Measurements from ENCODE around the gene TRIM68. TPM values are rescaled to one million over a fixed set of nuclear protein-coding genes. Genes with fewer than 3 reads are reported as not detected.

The TRIM68 gene
- total RNA-seq, 1 experiment from 2014 or later: 8.8 TPM

DNA sequence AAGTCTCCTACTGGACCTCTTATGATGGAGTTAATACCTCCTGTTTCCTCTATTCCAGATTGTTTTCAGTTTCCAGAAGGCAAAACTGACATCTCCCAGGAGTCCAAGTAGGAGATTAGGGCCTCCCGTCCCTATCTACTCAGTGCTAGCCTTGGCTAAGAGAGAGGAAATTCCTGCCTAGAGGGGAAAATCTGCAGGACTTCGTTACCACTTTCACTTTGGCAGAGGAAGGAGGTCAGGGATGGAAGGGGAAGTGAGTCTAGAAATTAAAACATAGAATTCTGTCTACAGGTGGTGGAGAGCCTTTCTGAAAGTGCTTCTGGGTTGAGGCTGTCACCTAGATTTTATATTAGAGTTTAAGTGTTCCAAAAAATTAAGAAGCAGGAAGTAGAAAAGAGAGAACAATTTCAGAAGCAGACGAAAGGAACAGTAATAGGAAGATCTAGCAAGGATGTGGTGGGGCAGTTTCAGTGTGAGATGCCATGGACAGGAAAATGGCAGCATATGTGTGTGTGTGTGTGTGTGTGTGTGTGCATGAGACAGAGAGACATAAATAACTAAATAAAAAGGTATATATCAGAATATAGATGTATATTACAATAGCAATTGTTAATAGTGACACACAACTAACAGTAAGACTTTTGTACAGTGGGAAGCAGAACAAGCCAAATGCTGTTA, 2.4 kb upstream of the TRIM68 start:
- DNase-seq (ENCODE audit: low read depth, low spot score): no peak
- in situ Hi-C loops (cut with HindIII; ENCODE audit: low pct_unique_long_range_greater_than_20kb, low sequenced_read_pairs): no loop called here

DNA sequence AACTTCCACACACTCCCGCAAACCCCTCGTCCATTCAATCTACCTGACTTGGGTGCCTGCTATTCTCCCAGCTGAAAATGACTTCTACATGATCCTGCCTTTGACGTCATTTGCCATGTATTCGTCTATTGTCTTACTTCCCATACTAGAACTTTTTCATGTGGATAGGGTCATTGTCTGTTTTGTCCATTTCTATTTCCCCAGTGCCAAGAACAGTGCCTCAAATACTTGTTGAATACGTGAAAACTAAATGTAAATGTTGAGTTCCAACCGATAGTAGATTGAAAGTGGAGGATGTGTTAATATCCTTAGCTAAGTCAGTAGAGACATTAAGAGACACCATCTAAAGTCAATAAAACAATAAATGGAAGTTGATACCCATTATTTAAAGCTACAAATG, 935 bp downstream of the TRIM68 start:
- in situ Hi-C loops (cut with HindIII; ENCODE audit: low pct_unique_long_range_greater_than_20kb, low sequenced_read_pairs): no loop called here
- peak; percentile 20 for DNase-seq (ENCODE audit: low read depth, low spot score)

DNA sequence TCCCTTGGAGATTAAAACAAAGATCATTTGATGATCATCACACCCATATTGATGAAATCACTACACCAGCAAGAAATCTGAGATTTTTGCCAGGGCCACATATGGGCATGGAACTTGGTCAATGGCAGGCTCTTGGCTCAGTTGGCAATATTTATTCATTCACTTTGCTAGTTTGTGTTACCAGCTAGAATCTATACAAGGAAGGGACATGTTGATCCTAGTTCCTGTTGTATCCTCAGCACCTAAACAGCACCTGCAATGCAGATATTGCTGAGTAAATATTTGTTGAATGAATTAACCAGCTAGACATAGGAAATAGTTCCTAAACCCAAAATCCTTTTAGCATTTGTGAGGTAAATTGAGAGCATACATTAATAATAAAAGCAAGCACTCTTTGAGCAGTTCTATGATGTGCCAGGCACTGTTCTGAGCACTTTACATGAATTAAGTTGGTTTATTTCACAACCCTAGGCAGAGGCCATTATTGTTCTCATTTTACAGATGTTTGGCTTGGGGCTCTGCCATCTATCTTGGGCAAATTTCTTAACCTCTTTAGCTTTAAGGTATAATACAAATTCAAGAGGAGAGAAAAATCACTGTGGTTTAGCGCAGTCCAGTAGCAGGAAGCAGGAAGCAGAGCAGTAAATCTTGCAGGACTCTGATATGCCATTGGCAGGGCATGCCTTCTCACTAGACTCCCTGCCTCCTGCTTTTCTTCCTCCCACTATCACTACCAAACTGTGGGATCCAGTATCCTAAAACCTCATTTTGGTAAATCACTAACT, 1.6 kb downstream of the TRIM68 start:
- in situ Hi-C loops (cut with HindIII; ENCODE audit: low pct_unique_long_range_greater_than_20kb, low sequenced_read_pairs): no loop called here
- DNase-seq (ENCODE audit: low read depth, low spot score): no peak

DNA sequence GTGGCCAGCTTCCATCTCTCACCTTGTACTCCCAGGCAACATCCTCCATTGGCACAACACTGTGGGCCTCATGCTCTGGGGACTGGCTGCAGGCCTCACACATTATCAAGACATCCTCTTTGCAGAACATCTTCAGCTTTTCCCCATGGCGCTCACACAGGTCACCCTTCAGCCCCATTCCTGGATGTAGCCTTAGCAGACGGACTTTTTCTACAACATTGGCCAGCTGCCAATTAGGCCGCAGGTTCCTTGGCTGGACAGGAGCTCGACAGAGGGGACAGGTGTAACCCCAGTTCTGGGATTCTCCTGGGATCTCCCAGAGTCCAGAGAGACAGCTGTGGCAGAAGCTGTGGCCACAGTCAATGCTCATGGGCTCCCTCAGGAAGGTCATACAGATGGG, 3.0 kb downstream of the TRIM68 start:
- in situ Hi-C loops (cut with HindIII; ENCODE audit: low pct_unique_long_range_greater_than_20kb, low sequenced_read_pairs): no loop called here
- no peak for DNase-seq (ENCODE audit: low read depth, low spot score)

DNA sequence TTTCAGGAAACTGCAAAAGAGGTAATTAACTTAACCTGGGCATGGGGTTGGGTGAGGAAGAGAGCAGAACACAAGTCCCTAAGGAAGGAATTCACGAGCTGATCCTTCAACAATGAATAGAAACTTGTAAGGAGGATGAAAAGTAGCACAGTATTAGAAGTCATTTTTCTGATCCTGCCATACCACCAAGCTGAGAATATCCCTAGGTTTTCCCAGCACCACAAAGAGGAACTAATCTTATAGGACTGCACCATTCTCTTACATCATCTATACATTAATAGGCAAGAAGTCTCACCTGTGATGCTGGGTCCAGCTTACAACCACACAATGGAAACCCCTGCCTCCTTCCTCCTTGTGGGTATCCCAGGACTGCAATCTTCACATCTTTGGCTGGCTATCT, 14.3 kb downstream of the TRIM68 start, which contains the start of gene OR52I1:
OR52I1 (plus strand) TSS at position 301 of the 400 bp plus-strand sequence; CDS start at position 301, 0 bp downstream.
- in situ Hi-C loops (cut with HindIII; ENCODE audit: low pct_unique_long_range_greater_than_20kb, low sequenced_read_pairs): no loop called here

DNA sequence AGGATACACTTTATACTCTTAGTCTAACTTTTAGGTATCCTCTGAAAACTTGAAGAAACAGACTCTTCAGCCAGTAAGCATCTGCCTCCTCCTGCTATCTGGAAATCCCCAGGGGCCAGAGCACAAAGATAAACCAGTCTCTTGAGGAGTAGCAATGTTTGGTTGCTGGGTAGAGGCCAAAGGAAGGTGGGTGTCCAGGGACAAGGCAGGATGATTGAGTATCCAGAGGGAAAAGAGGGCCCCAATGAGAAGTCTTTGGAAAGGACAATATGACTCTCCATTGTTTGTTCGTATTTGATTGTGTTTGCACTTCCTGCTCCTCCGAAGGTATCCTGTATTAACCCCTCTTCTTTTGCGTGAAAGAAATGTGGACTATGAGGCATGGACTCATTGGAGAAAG, 19.0 kb downstream of the TRIM68 start:
- in situ Hi-C loops (cut with HindIII; ENCODE audit: low pct_unique_long_range_greater_than_20kb, low sequenced_read_pairs): no loop called here
- no peak for DNase-seq (ENCODE audit: low read depth, low spot score)

More for the DNA sequence above, 14.3 kb downstream of the TRIM68 start, which contains the start of gene OR52I1:
- no peak for DNase-seq (ENCODE audit: low read depth, low spot score)

DNA sequence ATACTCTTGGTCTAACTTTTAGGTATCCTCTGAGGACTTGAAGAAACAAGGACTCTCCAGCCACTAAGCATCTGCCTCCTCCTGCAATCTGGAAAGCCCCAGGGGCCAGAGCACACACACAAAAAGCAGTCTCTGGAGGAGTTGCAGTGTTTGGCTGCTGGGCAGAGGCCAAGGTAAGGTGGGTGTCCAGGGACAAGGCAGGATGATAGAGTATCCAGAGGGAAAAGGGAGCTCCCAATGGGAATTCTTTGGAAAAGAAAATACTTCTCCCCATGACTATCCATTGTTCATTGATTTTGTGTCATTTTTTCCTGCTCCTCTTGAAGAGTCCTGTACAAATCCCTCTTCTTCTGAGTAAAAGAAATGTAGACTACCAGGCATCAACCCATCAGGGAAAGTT, 26.6 kb downstream of the TRIM68 start, which contains the start of gene OR52I2:
OR52I2 (plus strand) TSS at position 301 of the 400 bp plus-strand sequence.
- DNase-seq (ENCODE audit: low read depth, low spot score): no peak
- in situ Hi-C loops (cut with HindIII; ENCODE audit: low pct_unique_long_range_greater_than_20kb, low sequenced_read_pairs): no loop called here

DNA sequence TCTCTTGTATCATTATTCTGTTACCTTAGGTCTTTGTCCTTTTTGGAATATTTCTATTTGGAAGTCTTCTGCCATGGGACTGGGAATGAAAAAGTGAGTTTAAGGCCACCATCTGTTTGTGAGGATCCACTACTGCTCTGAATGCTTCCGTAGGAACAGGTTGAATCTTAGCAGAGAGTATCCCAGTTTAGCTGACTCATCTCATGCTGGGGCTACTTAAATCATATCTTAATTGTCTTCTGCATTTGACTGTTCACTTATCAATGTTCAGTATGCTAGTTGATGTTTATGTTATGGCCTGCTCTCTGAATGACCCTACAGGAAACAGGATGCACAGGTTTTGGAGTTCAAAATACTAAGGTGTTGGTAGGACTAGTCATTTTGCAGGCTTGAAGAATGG, 27.9 kb downstream of the TRIM68 start:
- in situ Hi-C loops (cut with HindIII; ENCODE audit: low pct_unique_long_range_greater_than_20kb, low sequenced_read_pairs): no loop called here
- DNase-seq (ENCODE audit: low read depth, low spot score): no peak

DNA sequence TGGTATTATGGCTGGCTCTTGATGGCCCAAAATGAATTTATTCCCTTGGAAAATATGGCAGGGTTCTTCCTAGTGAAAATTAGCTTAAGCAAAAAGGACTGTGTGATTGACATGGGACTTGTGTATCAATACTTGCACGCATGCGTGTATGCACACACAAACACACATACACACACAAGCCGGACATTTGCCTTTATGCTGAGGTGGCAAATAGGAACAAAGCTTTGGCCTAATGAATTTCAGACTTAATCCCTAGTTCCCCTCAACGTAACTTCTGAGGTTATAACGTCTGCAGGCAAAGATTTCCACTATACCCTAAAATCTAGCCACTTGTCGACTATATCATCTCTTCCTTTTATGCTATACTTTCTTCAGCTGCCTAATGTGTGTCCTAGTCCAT, 29.4 kb downstream of the TRIM68 start:
- in situ Hi-C loops (cut with HindIII; ENCODE audit: low pct_unique_long_range_greater_than_20kb, low sequenced_read_pairs): no loop called here
- no peak for DNase-seq (ENCODE audit: low read depth, low spot score)

DNA sequence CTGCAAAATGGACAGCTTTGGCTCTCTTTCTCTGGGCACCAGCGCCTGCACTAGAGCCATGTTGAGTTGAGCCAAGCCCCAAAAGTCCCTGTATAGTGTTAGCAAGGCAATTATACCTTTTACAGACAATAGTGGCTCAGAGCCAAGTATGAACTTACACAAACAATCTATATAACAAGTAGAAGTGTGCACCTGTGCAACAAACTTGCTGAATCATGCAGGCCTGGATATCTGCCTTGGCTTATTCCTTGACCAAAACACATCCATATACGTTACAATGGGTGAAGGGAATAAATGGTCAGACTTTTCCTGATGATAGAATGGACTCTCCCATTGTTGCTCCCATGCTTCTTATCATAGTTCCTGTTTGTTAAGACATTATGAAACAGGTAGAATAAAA, 30.3 kb downstream of the TRIM68 start:
- in situ Hi-C loops (cut with HindIII; ENCODE audit: low pct_unique_long_range_greater_than_20kb, low sequenced_read_pairs): no loop called here

DNA sequence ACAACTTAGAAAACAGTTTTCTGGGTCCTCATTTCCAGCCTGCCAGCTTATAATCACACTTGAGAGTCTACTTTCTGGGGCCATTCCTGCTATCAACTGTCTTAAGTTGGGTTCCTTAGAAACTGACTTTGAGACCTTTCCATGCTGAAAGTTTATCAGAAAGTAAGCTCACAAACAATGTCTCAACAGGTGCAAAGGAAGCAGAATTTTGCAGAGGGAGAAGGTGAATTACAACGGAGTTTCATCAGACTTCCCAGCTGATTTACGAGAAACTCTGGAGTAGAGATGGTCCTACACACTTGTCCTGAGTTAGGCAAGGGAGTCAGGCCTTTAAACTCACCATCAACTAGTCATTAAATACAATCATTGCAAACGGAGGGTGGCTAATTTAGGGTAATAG, 31.2 kb downstream of the TRIM68 start:
- no peak for DNase-seq (ENCODE audit: low read depth, low spot score)
- in situ Hi-C loops (cut with HindIII; ENCODE audit: low pct_unique_long_range_greater_than_20kb, low sequenced_read_pairs): no loop called here

More for the DNA sequence above, 30.3 kb downstream of the TRIM68 start:
- no peak for DNase-seq (ENCODE audit: low read depth, low spot score)

DNA sequence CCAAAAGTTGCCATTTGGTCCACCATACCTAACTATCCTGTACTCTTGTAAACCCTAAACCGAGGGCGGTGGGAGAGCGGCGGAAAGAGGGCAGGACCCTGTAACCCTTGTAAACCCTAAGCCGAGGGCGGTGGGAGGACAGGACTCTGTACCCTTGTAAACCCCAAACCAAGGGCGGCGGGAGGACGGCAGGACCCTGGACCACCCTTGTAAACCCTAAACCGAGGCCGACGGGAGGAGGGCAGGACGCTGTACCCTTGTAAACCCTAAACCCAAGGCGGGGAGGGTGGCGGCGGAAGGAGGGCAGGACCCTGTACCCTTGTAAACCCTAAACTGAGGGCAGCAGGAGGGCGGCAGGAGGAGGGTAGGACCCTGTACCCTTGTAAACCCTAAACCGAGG, 39.0 kb downstream of the TRIM68 start:
- DNase-seq (ENCODE audit: low read depth, low spot score): no peak
- in situ Hi-C loops (cut with HindIII; ENCODE audit: low pct_unique_long_range_greater_than_20kb, low sequenced_read_pairs): no loop called here

DNA sequence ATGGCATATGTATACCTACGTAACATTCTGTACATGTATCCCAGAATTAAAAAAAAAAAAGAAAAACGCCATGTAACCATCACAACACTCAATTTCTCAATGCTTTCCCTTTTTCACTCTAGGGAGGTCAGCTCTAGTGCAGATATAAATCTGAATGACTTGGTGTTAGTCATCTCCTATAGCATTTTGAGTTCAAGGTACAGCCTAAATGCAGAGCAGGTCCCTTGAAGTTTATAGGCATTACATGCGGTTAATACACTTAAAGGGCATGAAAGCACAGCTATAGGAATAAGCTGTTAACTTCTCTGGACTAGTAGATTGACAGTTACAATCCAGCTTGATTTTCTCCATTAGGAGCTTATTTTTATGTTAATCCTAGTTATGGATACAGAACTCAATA, 42.7 kb downstream of the TRIM68 start:
- DNase-seq (ENCODE audit: low read depth, low spot score): no peak
- in situ Hi-C loops (cut with HindIII; ENCODE audit: low pct_unique_long_range_greater_than_20kb, low sequenced_read_pairs): no loop called here

DNA sequence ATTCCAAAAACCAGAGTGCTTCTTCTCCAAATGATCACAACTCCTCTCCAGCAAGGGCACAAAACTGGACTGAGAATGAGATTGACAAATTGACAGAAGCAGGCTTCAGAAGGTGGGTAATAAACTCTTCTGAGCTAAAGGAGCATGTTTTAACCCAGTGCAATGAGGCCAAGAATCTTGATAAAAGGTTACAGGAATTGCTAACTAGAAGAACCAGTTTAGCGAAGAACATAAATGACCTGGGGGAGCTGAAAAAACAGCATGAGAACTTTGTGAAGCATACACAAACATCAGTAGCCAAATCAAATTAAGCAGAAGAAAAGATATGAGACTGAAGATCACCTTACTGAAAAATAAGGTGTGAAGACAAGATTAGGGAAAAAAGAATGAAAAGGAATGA, 47.6 kb downstream of the TRIM68 start:
- no peak for DNase-seq (ENCODE audit: low read depth, low spot score)
- in situ Hi-C loops (cut with HindIII; ENCODE audit: low pct_unique_long_range_greater_than_20kb, low sequenced_read_pairs): no loop called here

DNA sequence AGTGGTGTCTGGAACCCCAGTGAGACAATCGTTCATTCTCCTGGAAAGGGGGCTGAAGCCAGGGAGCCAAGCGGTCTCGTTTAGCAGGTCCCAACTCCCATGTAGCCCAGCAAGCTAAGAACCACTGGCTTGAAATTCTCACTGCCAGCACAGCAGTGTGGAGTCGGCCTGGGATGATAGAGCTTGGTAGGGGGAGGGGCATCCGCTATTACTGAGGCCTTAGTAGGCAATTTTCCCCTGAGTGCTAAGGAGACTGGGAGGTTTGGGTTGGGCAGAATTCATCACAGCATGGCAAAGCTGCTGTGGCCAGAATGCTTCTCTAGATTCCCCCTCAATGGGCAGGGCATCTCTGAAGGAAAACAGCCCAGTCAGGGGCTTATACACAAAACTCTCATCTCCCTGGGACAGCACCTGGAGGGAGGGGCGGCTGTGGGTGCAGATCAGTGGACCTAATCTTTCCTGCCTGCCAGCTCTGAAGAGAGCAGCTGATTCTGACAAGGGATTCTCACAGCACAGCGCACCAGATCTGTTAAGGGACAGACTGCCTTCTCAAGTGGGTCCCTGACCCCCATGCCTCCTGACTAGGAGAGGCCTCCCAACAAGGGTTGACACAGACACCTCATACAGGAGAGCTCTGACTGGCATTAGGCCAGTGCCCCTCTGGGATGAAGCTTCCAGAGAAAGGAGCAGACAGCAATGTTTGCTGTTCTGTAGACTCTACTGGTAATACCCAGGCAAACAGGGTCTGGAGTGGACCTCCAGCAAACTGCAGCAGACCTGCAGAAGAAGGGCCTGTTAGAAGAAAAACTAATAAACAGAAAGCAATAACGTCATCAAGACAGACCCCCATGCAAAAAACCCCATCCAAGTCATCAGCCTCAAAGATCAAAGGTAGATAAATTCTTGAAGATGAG, 48.2 kb downstream of the TRIM68 start:
- no peak for DNase-seq (ENCODE audit: low read depth, low spot score)
- in situ Hi-C loops (cut with HindIII; ENCODE audit: low pct_unique_long_range_greater_than_20kb, low sequenced_read_pairs): no loop called here

DNA sequence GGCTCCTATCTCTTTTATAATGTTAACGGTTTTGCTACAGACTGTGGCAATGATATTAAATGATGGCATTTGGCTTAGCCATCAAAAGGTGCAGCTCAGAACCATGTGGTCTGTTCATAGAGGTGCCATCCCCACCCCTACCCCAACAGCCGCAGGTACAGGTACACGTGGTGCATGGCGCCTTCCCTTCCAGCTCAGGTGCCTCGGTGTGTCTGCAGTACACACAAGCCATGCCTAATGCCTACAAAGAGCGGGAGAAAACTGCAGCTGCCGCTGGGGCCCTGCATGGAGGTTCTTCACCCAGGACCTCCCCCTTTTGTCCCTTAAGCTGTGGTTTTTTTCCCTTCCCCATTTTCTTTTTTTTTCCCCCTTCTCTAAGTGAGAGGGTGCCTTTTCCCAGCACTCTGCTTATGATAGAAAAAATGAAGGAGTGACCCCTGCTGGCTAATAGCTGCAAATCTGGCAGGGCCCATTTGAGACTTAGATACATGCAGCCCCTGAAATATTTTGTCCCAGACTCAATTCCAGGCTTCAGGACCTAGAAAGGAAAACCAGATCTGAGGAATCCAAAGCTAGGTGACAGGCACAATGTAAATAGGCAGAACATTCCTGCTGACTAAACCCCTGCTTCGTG, 56.6 kb downstream of the TRIM68 start:
- in situ Hi-C loops (cut with HindIII; ENCODE audit: low pct_unique_long_range_greater_than_20kb, low sequenced_read_pairs): no loop called here
- DNase-seq (ENCODE audit: low read depth, low spot score): peak; percentile 51

All from SK-MEL-5 (cell line).